Erythroblast (primary cell): Measurements from ENCODE around the gene PTPRD.

Experiments
- GATA1 ChIP-seq: IDR thresholded peaks from 2 replicates; pipeline ENCODE4 v1.6.1; 2011; ENCODE audit warnings: low read depth, mild to moderate bottlenecking, control low read depth, low read length, moderate library complexity
- POLR2A ChIP-seq: IDR thresholded peaks from 2 replicates; pipeline ENCODE4 v1.6.1; 2011; ENCODE audit warnings: mild to moderate bottlenecking, low read length

DNA sequence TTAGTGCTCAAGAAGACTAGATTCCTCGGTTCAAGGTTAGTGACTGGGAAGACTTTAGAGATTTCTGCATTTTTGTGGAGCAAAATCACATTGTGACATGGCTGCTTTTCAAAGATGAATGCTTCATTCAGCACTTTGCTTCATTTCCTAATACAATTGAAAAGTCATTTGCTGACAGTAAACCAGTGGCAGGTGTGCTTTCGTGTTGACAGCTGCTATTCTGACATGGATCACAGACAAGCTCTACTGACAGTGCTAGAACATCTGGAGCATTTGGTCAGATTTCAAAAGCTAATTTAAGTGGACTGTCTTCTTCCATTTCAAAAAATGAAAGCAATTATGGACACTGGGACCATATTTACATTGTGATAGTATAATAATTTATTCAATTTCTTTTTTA is 1060.1 kb downstream of the PTPRD start:
- TF ChIP-seq POLR2A (no peak), GATA1 (no peak)
